GM12878 (cell line): Measurements from ENCODE around the gene TBCA. TPM values are rescaled to one million over a fixed set of nuclear protein-coding genes. Genes with fewer than 3 reads are reported as not detected.

ENCODE experiments used
- ATAC-seq: fragments of 200-7000 bp; cut with Tn5 transposase; 3 replicates; pipeline ENCODE4 v1.9.1; 2020; ENCODE audit warnings: mild to moderate bottlenecking, moderate library complexity
- BruUV-seq: library from RNA; stranded (reverse); fragments of 400-500 nt; replicated peaks from 2 replicates; lab custom pipeline; 2021; lab: Mats Ljungman, UMichigan
- CTCF ChIA-PET: fragments of 300-600 bp; sonication (Branson Sonifier 250); formaldehyde crosslinking; extraction: SDS; loops from one replicate; lab custom pipeline; 2021; ENCODE audit warnings: inconsistent platforms; lab: Yijun Ruan, JAX
- POLR2A ChIA-PET: fragments of 350-600 bp; formaldehyde crosslinking; extraction: SDS; loops from one replicate; lab custom pipeline; 2021; ENCODE audit warnings: inconsistent platforms; lab: Charles Lee
- RAD21 ChIA-PET: fragments of 300-600 bp; sonication (Branson Sonifier 250); formaldehyde crosslinking; loops from one replicate; lab custom pipeline; 2023; ENCODE audit warnings: antibody characterized with exemption; ENCODE audit not compliant: unreplicated experiment; lab: Charles Lee
- SMC1A ChIA-PET: fragments of 300-600 bp; sonication (Branson Sonifier 250); formaldehyde crosslinking; loops from one replicate; lab custom pipeline; 2023; ENCODE audit not compliant: unreplicated experiment, uncharacterized antibody; lab: Charles Lee
- DNase-seq: peaks from one replicate; pipeline ENCODE4 v3.0.0-alpha.2; 2011; ENCODE audit warnings: low read depth, low spot score
- FAIRE-seq: peaks from 3 replicates; lab custom pipeline; 2011; peaks lifted over from hg19 to GRCh38; lab: Jason Lieb, UNC
- H2AFZ ChIP-seq: 2 replicates; pipeline ENCODE4 v1.6.0; 2011; ENCODE audit warnings: low read depth, low read length, control low read depth; ENCODE audit not compliant: control insufficient read depth
- H3K27ac ChIP-seq: 2 replicates; pipeline ENCODE4 v1.5.1; 2011; ENCODE audit warnings: control low read depth; ENCODE audit not compliant: control insufficient read depth, insufficient read depth
- H3K27me3 ChIP-seq, 2 experiments: replicated peaks in 1 of 2; 2 replicates each; pipeline versions ENCODE4 v1.6.0 to v1.6.1; 2011; ENCODE audit warnings: low read length in 1 of 2; ENCODE audit not compliant: control insufficient read depth in 2 of 2, insufficient read depth in 2 of 2
- H3K36me3 ChIP-seq, 2 experiments: 2 replicates each; pipeline ENCODE4 v1.5.1; 2011; ENCODE audit warnings: low read length in 1 of 2; ENCODE audit not compliant: control insufficient read depth in 2 of 2, insufficient read depth in 2 of 2
- H3K4me1 ChIP-seq: 2 replicates; pipeline ENCODE4 v1.6.1; 2011; ENCODE audit warnings: mild to moderate bottlenecking, low read length, moderate library complexity, mixed read lengths; ENCODE audit not compliant: control insufficient read depth, insufficient read depth
- H3K4me2 ChIP-seq: 2 replicates; pipeline ENCODE4 v1.6.0; 2011; ENCODE audit warnings: control low read depth; ENCODE audit not compliant: control insufficient read depth, insufficient read depth
- H3K4me3 ChIP-seq: fragments of 200-600 bp; sonication (generic); 2 replicates; pipeline ENCODE4 v1.5.1; 2016
- H3K79me2 ChIP-seq: 2 replicates; pipeline ENCODE4 v1.6.0; 2011; ENCODE audit warnings: low read length; ENCODE audit not compliant: control insufficient read depth, insufficient read depth
- H3K9ac ChIP-seq: 2 replicates; pipeline ENCODE4 v1.8.0; 2011; ENCODE audit warnings: low read length, control low read depth, mixed read lengths; ENCODE audit not compliant: control insufficient read depth, insufficient read depth
- H3K9me3 ChIP-seq: replicated peaks from 3 replicates; pipeline ENCODE4 v1.5.1; 2011; ENCODE audit warnings: mild to moderate bottlenecking, low read length; ENCODE audit not compliant: control insufficient read depth, insufficient read depth
- H4K20me1 ChIP-seq: 2 replicates; pipeline ENCODE4 v1.6.0; 2011; ENCODE audit not compliant: control insufficient read depth, insufficient read depth
- ATF3 ChIP-seq: IDR thresholded peaks from 2 replicates; pipeline ENCODE4 v1.6.1; 2011; ENCODE audit warnings: low read depth, mild to moderate bottlenecking, low read length, moderate library complexity, borderline replicate concordance; ENCODE audit errors: extremely low read depth
- LARP7 ChIP-seq: fragments of 450-650 bp; IDR thresholded peaks from 2 replicates; pipeline ENCODE4 v1.6.1; 2017; ENCODE audit warnings: mild to moderate bottlenecking
- SMAD5 ChIP-seq: IDR thresholded peaks from 2 replicates; pipeline ENCODE4 v1.6.1; 2016; ENCODE audit warnings: antibody characterized with exemption, low read depth
- WGBS: methylation state at CpG from one replicate; pipeline ENCODE4 v1.1.6; 2016; ENCODE audit warnings: low lambda C conversion rate; ENCODE audit not compliant: insufficient replicate concordance, insufficient coverage; ENCODE audit errors: missing lambda C conversion rate; 5-methylcytosine and 5-hydroxymethylcytosine counted together
- in situ Hi-C: fragments of 300-500 bp; cut with MboI; formaldehyde crosslinking; loops from 9 replicates; pipeline ENCODE4 v1.14.3; 2018; ENCODE audit warnings: mixed read lengths
- intact Hi-C: fragments of 100-400 bp; cut with micrococcal nuclease; formaldehyde crosslinking; loops from one replicate; pipeline ENCODE4 v1.14.2; 2022; ENCODE audit not compliant: unreplicated experiment
- polyA plus RNA-seq, 11 experiments: library from polyadenylated mRNA; depleted of rRNA in 4 of 11; unstranded in 6 of 11; stranded (reverse) in 5 of 11; fragments of >200 nt; fragmentation: Nextera tagmentation in 4 of 11; fragmentation: Illumina TruSeq in 1 of 11; extraction: Ambion mirVana in 4 of 11; extraction: Trizol in 1 of 11; gene quantifications; 1 replicate in 1 of 11; 2 replicates in 10 of 11; pipeline versions ENCODE4 v1.2.1 to v1.2.3, GENCODE V29; 2011 to 2016; ENCODE audit warnings: inconsistent platforms in 2 of 11, missing spikeins in 2 of 11, low read depth in 1 of 11
- total RNA-seq, 4 experiments: library from RNA; depleted of rRNA in 3 of 4; stranded (reverse); fragments of >200 nt in 3 of 4; fragmentation: Illumina TruSeq in 1 of 4; extraction: Trizol in 1 of 4; gene quantifications; 2 replicates each; pipeline versions ENCODE4 v1.2.1 to v1.2.3, GENCODE V29; 2013 to 2021

The TBCA gene
- total and polyA plus RNA-seq, 10 of the 15 experiments (the other 5 are each of a cell fraction or from before 2014, with no cell fraction given): 86.3 to 647 (median 294) TPM

GRCh38 chr5:77641397-77641943, 134.7 kb downstream of the TBCA start:
- RAD21 ChIA-PET: no interaction called here
- Histone ChIP-seq H3K4me1 (no peaks in the 10 kb centered on the region), H3K27me3 (peaks cover 6 to 48% of the 10 kb centered on the region in 2 experiments), H3K9me3 (peaks cover 12% of the 10 kb centered on the region), H3K36me3 (no peaks in the 10 kb centered on the region), H3K4me2 (no peak overlapping the region), H4K20me1 (no peaks in the 10 kb centered on the region), H3K27ac (no peak overlapping the region), H2AFZ (no peak overlapping the region), H3K79me2 (no peaks in the 10 kb centered on the region), H3K9ac (no peak overlapping the region), H3K4me3 (no peak overlapping the region)
- SMC1A ChIA-PET: no interaction called here
- DNase-seq (no peak), FAIRE-seq (no peak), ATAC-seq (no peak)
- 49% methylated on average over 23 of the region's 23 CpGs for WGBS
- no TSS peak for BruUV-seq
- in situ Hi-C loops (no loop called here), intact Hi-C loops (loop anchor here (10.0 kb wide), 1 partner anchor 333 kb away; no protein-coding TSS in a partner anchor)
- CTCF ChIA-PET: no interaction called here
- TF ChIP-seq SMAD5 (no peak), LARP7 (no peak), ATF3 (no peak)
- POLR2A ChIA-PET: no interaction called here

Other genes starting within 250 kb of the TBCA start
- 0.45 and 0.54 TPM in 2 replicates for gene OTP, start 137.6 kb downstream of the TBCA start, total RNA-seq (2014; rRNA removed)
- 0.31 and 0.46 TPM in 2 replicates for gene OTP, start 137.6 kb downstream of the TBCA start, total RNA-seq (2014; rRNA removed; fragmentation: Illumina TruSeq; extraction: Trizol)
- 8.4 and 8.5 TPM in 2 replicates for gene OTP, start 137.6 kb downstream of the TBCA start, total RNA-seq (2021)
- gene OTP, start 137.6 kb downstream of the TBCA start, polyA plus RNA-seq (2011; rRNA removed): 0.63 and 0.71 TPM in 2 replicates
- gene OTP, start 137.6 kb downstream of the TBCA start, polyA plus RNA-seq (2014; fragmentation: Illumina TruSeq; extraction: Trizol): 2.3 and 3.5 TPM in 2 replicates
- 1 to 10 TPM; 1.5 to 2.6 TPM for gene OTP, start 137.6 kb downstream of the TBCA start, polyA plus RNA-seq (2014; fragmentation: Nextera tagmentation; extraction: Ambion mirVana)
- gene OTP, start 137.6 kb downstream of the TBCA start, polyA plus RNA-seq (2014; rRNA removed): 2.3 and 3.1 TPM in 2 replicates
- gene OTP, start 137.6 kb downstream of the TBCA start, polyA plus RNA-seq (2016; fragmentation: Nextera tagmentation; extraction: Ambion mirVana): 1 to 10 TPM; 3.3 to 8.8 TPM